ENCODE results near the gene NFE2L1. TPM values are rescaled to one million over a fixed set of nuclear protein-coding genes. Genes with fewer than 3 reads are reported as not detected.

The NFE2L1 gene
- total and polyA plus RNA-seq, 9 of the 15 experiments (the other 6 are each of a cell fraction or from before 2014, with no cell fraction given) = 2.0 to 68.6 (median 39.7) TPM

- TF ChIP-seq, protein P1, sequence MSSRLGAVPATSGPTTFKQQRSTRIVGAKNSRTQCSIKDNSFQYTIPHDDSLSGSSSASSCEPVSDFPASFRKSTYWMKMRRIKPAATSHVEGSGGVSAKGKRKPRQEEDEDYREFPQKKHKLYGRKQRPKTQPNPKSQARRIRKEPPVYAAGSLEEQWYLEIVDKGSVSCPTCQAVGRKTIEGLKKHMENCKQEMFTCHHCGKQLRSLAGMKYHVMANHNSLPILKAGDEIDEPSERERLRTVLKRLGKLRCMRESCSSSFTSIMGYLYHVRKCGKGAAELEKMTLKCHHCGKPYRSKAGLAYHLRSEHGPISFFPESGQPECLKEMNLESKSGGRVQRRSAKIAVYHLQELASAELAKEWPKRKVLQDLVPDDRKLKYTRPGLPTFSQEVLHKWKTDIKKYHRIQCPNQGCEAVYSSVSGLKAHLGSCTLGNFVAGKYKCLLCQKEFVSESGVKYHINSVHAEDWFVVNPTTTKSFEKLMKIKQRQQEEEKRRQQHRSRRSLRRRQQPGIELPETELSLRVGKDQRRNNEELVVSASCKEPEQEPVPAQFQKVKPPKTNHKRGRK (tag; IDR thresholded peaks at IDR 0.05) = peak; percentile 49; the same call in 1 of the 2 replicates
- TF ChIP-seq BRF1 (IDR thresholded peaks at IDR 0.05; ENCODE audit: borderline replicate concordance, extremely low read depth, insufficient read length) = no peak
- no peak for TF ChIP-seq CAMTA2 (CRISPR knock-in tag; conservative IDR thresholded peaks at IDR 0.05)
- TF ChIP-seq JUN (IDR thresholded peaks at IDR 0.05; ENCODE audit: borderline replicate concordance, low read depth, low read length) = 0 out of 2 replicates have a peak, but pooled peaks have one; percentile 14
- TF ChIP-seq JUN (CRISPR knock-in tag; IDR thresholded peaks at IDR 0.05; ENCODE audit: borderline replicate concordance) = no peak
- TF ChIP-seq ZHX1 (conservative IDR thresholded peaks at IDR 0.05; ENCODE audit: low read length) = no peak
- TF ChIP-seq FOXK2 (conservative IDR thresholded peaks at IDR 0.05 in 1 of 2, IDR thresholded peaks at IDR 0.05 in 1 of 2; ENCODE audit: low read depth in 2 of 2) = peak; percentile 64 to 85
- TF ChIP-seq MYC (IDR thresholded peaks at IDR 0.05; ENCODE audit: low read depth, low read length) = no peak
- no peak for TF ChIP-seq MYC (CRISPR knock-in tag; IDR thresholded peaks at IDR 0.05; ENCODE audit: borderline replicate concordance, low read depth)
- TF ChIP-seq MLLT1 (IDR thresholded peaks at IDR 0.05) = 0 out of 4 replicates have a peak, but pooled peaks of 1 of the 2 experiments have one; percentile 54
- peak in 1 of 2 experiments; percentile 36; a peak in 1 of 4 replicates for TF ChIP-seq RCOR1 (IDR thresholded peaks at IDR 0.05; ENCODE audit: borderline replicate concordance in 1 of 2, low read depth in 2 of 2, low read length in 2 of 2)
- TF ChIP-seq, protein P2, sequence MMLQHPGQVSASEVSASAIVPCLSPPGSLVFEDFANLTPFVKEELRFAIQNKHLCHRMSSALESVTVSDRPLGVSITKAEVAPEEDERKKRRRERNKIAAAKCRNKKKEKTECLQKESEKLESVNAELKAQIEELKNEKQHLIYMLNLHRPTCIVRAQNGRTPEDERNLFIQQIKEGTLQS (IDR thresholded peaks at IDR 0.05) = peak; percentile 43; the same call in 1 of the 2 replicates
- TF ChIP-seq, protein P2 (CRISPR knock-in tag; conservative IDR thresholded peaks at IDR 0.05) = no peak
- no peak for TF ChIP-seq SIN3B (IDR thresholded peaks at IDR 0.05; ENCODE audit: low read depth)
- no peak for TF ChIP-seq RB1 (IDR thresholded peaks at IDR 0.05; ENCODE audit: low read depth)
- TF ChIP-seq, protein P3, sequence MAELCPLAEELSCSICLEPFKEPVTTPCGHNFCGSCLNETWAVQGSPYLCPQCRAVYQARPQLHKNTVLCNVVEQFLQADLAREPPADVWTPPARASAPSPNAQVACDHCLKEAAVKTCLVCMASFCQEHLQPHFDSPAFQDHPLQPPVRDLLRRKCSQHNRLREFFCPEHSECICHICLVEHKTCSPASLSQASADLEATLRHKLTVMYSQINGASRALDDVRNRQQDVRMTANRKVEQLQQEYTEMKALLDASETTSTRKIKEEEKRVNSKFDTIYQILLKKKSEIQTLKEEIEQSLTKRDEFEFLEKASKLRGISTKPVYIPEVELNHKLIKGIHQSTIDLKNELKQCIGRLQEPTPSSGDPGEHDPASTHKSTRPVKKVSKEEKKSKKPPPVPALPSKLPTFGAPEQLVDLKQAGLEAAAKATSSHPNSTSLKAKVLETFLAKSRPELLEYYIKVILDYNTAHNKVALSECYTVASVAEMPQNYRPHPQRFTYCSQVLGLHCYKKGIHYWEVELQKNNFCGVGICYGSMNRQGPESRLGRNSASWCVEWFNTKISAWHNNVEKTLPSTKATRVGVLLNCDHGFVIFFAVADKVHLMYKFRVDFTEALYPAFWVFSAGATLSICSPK (IDR thresholded peaks at IDR 0.05; ENCODE audit: borderline replicate concordance) = 0 out of 2 replicates have a peak, but pooled peaks have one; percentile 31
- no peak for TF ChIP-seq ZNF232 (CRISPR knock-in tag; IDR thresholded peaks at IDR 0.05)
Measured at GRCh38 chr17:48011405-48012150, 36.6 kb upstream of the NFE2L1 start (continued).
